ENCODE results near the gene BIN1. TPM values are rescaled to one million over a fixed set of nuclear protein-coding genes. Genes with fewer than 3 reads are reported as not detected.

BIN1 gene
- total RNA-seq, 1 donor from 2014 or later = 50.2 TPM

DNA sequence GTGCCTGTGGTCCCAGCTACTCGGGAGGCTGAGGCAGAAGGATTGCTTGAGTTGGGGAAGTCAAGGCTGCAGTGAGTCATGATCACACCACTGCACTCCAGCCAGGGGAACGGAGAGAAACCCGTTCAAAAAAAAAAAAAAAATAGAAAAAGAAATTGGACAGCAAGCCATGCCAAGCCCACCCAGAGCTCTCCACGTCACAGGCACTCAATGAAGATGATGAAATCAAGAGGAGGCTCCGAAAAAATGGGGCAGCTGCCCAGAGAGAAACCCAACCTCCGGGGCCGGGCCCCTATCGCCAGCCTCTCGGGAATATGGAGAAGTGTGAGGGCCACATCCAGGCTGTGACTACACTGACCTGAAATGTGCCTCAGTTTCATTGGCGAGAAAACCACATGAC, 40.0 kb downstream of the BIN1 start:
- DNase-seq (ENCODE audit: low read depth) (no peak), FAIRE-seq (no peak)
- H3K9ac ChIP-seq (ENCODE audit: low read length) = no peak overlapping the region
- no peaks in the 10 kb centered on the region for H3K9me3 ChIP-seq (ENCODE audit: insufficient read depth, low read depth, low read length)
- Mint-ChIP-seq H3K4me3 (ENCODE audit: unreplicated experiment) (no peak overlapping the region), H3K27ac (ENCODE audit: unreplicated experiment) (peak overlapping the region; percentile 18), H3K36me3 (ENCODE audit: low read depth, unreplicated experiment) (peaks cover 9% of the 10 kb centered on the region), H3K9me3 (ENCODE audit: unreplicated experiment) (no peaks in the 10 kb centered on the region), H3K27me3 (ENCODE audit: low read depth, unreplicated experiment) (no peaks in the 10 kb centered on the region), H3K4me1 (ENCODE audit: low read depth, unreplicated experiment) (peaks cover 15% of the 10 kb centered on the region)
- no peaks in the 10 kb centered on the region for H3K36me3 ChIP-seq (ENCODE audit: insufficient read depth, low read length)
- TF ChIP-seq EZH2 (IDR thresholded peaks at IDR 0.05; ENCODE audit: insufficient read depth, low read length) = no peak
- TF ChIP-seq CTCF (IDR thresholded peaks at IDR 0.05; ENCODE audit: insufficient read depth, low read depth, low read length) = no peak
- no peak overlapping the region for H2AFZ ChIP-seq (ENCODE audit: low read depth, low read length)
- peaks cover 8% of the 10 kb centered on the region for H4K20me1 ChIP-seq (ENCODE audit: insufficient read depth, low read length)
- H3K4me2 ChIP-seq (ENCODE audit: low read length) = no peak overlapping the region
- H3K79me2 ChIP-seq (ENCODE audit: insufficient read depth, low read length) = no peaks in the 10 kb centered on the region
- H3K27me3 ChIP-seq (ENCODE audit: insufficient read depth, low read length) = no peaks in the 10 kb centered on the region
- peaks cover 28% of the 10 kb centered on the region for H3K4me1 ChIP-seq (ENCODE audit: insufficient read depth, low read length)
- H3K4me3 ChIP-seq (ENCODE audit: insufficient read depth, low read depth, low read length) = no peak overlapping the region
- no peak overlapping the region for H3K27ac ChIP-seq (ENCODE audit: low read depth, low read length)

- Histone ChIP-seq H3K4me1 (ENCODE audit: insufficient read depth, low read length) (peaks cover 28% of the 10 kb centered on the region), H3K36me3 (ENCODE audit: insufficient read depth, low read length) (no peaks in the 10 kb centered on the region), H3K79me2 (ENCODE audit: insufficient read depth, low read length) (no peaks in the 10 kb centered on the region), H3K4me3 (ENCODE audit: insufficient read depth, low read depth, low read length) (no peak overlapping the region), H3K4me2 (ENCODE audit: low read length) (no peak overlapping the region), H4K20me1 (ENCODE audit: insufficient read depth, low read length) (peaks cover 7% of the 10 kb centered on the region), H3K27ac (ENCODE audit: low read depth, low read length) (no peak overlapping the region), H3K27me3 (ENCODE audit: insufficient read depth, low read length) (no peaks in the 10 kb centered on the region), H2AFZ (ENCODE audit: low read depth, low read length) (no peak overlapping the region), H3K9ac (ENCODE audit: low read length) (no peak overlapping the region), H3K9me3 (ENCODE audit: insufficient read depth, low read depth, low read length) (no peaks in the 10 kb centered on the region)
- FAIRE-seq (no peak), DNase-seq (ENCODE audit: low read depth) (no peak)
- no peak overlapping the region for H3K4me3 Mint-ChIP-seq (ENCODE audit: unreplicated experiment)
- peaks cover 7% of the 10 kb centered on the region for H3K36me3 Mint-ChIP-seq (ENCODE audit: low read depth, unreplicated experiment)
- H3K27me3 Mint-ChIP-seq (ENCODE audit: low read depth, unreplicated experiment) = no peaks in the 10 kb centered on the region
- no peaks in the 10 kb centered on the region for H3K9me3 Mint-ChIP-seq (ENCODE audit: unreplicated experiment)
- H3K27ac Mint-ChIP-seq (ENCODE audit: unreplicated experiment) = peak overlapping the region; percentile 53
- TF ChIP-seq CTCF (IDR thresholded peaks at IDR 0.05; ENCODE audit: insufficient read depth, low read depth, low read length) (no peak), EZH2 (IDR thresholded peaks at IDR 0.05; ENCODE audit: insufficient read depth, low read length) (no peak)
- H3K4me1 Mint-ChIP-seq (ENCODE audit: low read depth, unreplicated experiment) = peaks cover 22% of the 10 kb centered on the region
These were observed 41.0 kb downstream of the BIN1 start for GRCh38 chr2:127065940-127066318.

GRCh38 chr2:127065299-127065939, 41.5 kb downstream of the BIN1 start:
- DNase-seq (ENCODE audit: low read depth) = no peak
- H3K4me1 ChIP-seq (ENCODE audit: insufficient read depth, low read length) = peaks cover 28% of the 10 kb centered on the region
- H2AFZ ChIP-seq (ENCODE audit: low read depth, low read length) = no peak overlapping the region
- TF ChIP-seq CTCF (IDR thresholded peaks at IDR 0.05; ENCODE audit: insufficient read depth, low read depth, low read length) (no peak), EZH2 (IDR thresholded peaks at IDR 0.05; ENCODE audit: insufficient read depth, low read length) (no peak)
- no peak for FAIRE-seq
- peak overlapping the region; percentile 69 for H3K4me2 ChIP-seq (ENCODE audit: low read length)
- Mint-ChIP-seq H3K27ac (ENCODE audit: unreplicated experiment) (peak overlapping the region; percentile 53), H3K27me3 (ENCODE audit: low read depth, unreplicated experiment) (no peaks in the 10 kb centered on the region), H3K4me1 (ENCODE audit: low read depth, unreplicated experiment) (peaks cover 22% of the 10 kb centered on the region), H3K36me3 (ENCODE audit: low read depth, unreplicated experiment) (peaks cover 6% of the 10 kb centered on the region), H3K9me3 (ENCODE audit: unreplicated experiment) (no peaks in the 10 kb centered on the region), H3K4me3 (ENCODE audit: unreplicated experiment) (no peak overlapping the region)
- peak overlapping the region; percentile 84 for H3K27ac ChIP-seq (ENCODE audit: low read depth, low read length)
- H3K9ac ChIP-seq (ENCODE audit: low read length) = peak overlapping the region; percentile 66
- no peaks in the 10 kb centered on the region for H3K9me3 ChIP-seq (ENCODE audit: insufficient read depth, low read depth, low read length)
- no peaks in the 10 kb centered on the region for H3K36me3 ChIP-seq (ENCODE audit: insufficient read depth, low read length)
- H4K20me1 ChIP-seq (ENCODE audit: insufficient read depth, low read length) = peaks cover 4% of the 10 kb centered on the region
- H3K4me3 ChIP-seq (ENCODE audit: insufficient read depth, low read depth, low read length) = no peak overlapping the region
- H3K27me3 ChIP-seq (ENCODE audit: insufficient read depth, low read length) = no peaks in the 10 kb centered on the region
- no peaks in the 10 kb centered on the region for H3K79me2 ChIP-seq (ENCODE audit: insufficient read depth, low read length)

All from astrocyte (in vitro differentiated cells and primary cell).